Measurements from ENCODE around the gene NFS1.
A peak's percentile ranks its signal among the peaks of the same experiment; 100 is the strongest.

The NFS1 gene

GRCh38 chr20:35630636-35631035 is 68.5 kb downstream of the NFS1 start:
- Histone ChIP-seq H3K27me3 (ENCODE audit: insufficient read depth, low read length, poor library complexity) (no peaks in the 10 kb centered on the region), H3K79me2 (ENCODE audit: insufficient read depth, low read length) (peaks cover 31% of the 10 kb centered on the region), H3K4me1 (ENCODE audit: insufficient read depth, low read length) (no peaks in the 10 kb centered on the region), H3K4me3 (ENCODE audit: low read depth in 1 of 2, low read length in 2 of 2) (no peak overlapping the region), H3K36me3 (ENCODE audit: insufficient read depth, low read length) (peaks cover 71% of the 10 kb centered on the region), H3K27ac (ENCODE audit: low read length) (no peak overlapping the region), H4K20me1 (ENCODE audit: insufficient read depth, low read length) (peaks cover 34% of the 10 kb centered on the region), H3K9me3 (ENCODE audit: insufficient read depth, low read length, severe bottlenecking) (no peaks in the 10 kb centered on the region), H3K9ac (ENCODE audit: low read depth, low read length) (no peak overlapping the region), H2AFZ (ENCODE audit: low read depth, low read length) (no peak overlapping the region), H3K4me2 (ENCODE audit: insufficient read depth, low read length) (no peak overlapping the region)
- TF ChIP-seq EZH2 (IDR thresholded peaks at IDR 0.05; ENCODE audit: borderline replicate concordance, low read depth, low read length, severe bottlenecking) (no peak), CTCF (IDR thresholded peaks at IDR 0.05; ENCODE audit: borderline replicate concordance, extremely low read depth, low read length, poor library complexity, severe bottlenecking) (no peak)
- ATAC-seq (ENCODE audit: insufficient read depth, low read depth) (no peak), DNase-seq (peak; percentile 2)

GRCh38 chr20:35629427-35630145 is 69.6 kb downstream of the NFS1 start:
- no peak for ATAC-seq (ENCODE audit: insufficient read depth, low read depth)
- H4K20me1 ChIP-seq (ENCODE audit: insufficient read depth, low read length), result peaks cover 27% of the 10 kb centered on the region

GRCh38 chr20:35627121-35627520 is 72.0 kb downstream of the NFS1 start:
- no peaks in the 10 kb centered on the region for H3K4me1 ChIP-seq (ENCODE audit: insufficient read depth, low read length)
- ATAC-seq (ENCODE audit: insufficient read depth, low read depth), result no peak
- DNase-seq, result no peak
- H4K20me1 ChIP-seq (ENCODE audit: insufficient read depth, low read length), result peaks cover 12% of the 10 kb centered on the region
- no peak for TF ChIP-seq EZH2 (IDR thresholded peaks at IDR 0.05; ENCODE audit: borderline replicate concordance, low read depth, low read length, severe bottlenecking)
- TF ChIP-seq CTCF (IDR thresholded peaks at IDR 0.05; ENCODE audit: borderline replicate concordance, extremely low read depth, low read length, poor library complexity, severe bottlenecking), result no peak
- peaks cover 69% of the 10 kb centered on the region for H3K36me3 ChIP-seq (ENCODE audit: insufficient read depth, low read length)
- no peaks in the 10 kb centered on the region for H3K9me3 ChIP-seq (ENCODE audit: insufficient read depth, low read length, severe bottlenecking)
- no peak overlapping the region for H3K27ac ChIP-seq (ENCODE audit: low read length)
- H3K4me3 ChIP-seq (ENCODE audit: low read depth in 1 of 2, low read length in 2 of 2), result no peak overlapping the region
- no peaks in the 10 kb centered on the region for H3K27me3 ChIP-seq (ENCODE audit: insufficient read depth, low read length, poor library complexity)
- no peak overlapping the region for H3K4me2 ChIP-seq (ENCODE audit: insufficient read depth, low read length)
- H3K79me2 ChIP-seq (ENCODE audit: insufficient read depth, low read length), result peaks cover 3% of the 10 kb centered on the region
- no peak overlapping the region for H2AFZ ChIP-seq (ENCODE audit: low read depth, low read length)
- no peak overlapping the region for H3K9ac ChIP-seq (ENCODE audit: low read depth, low read length)

More at GRCh38 chr20:35629427-35630145, 69.6 kb downstream of the NFS1 start:
- Histone ChIP-seq H3K4me1 (ENCODE audit: insufficient read depth, low read length) (no peaks in the 10 kb centered on the region), H3K4me2 (ENCODE audit: insufficient read depth, low read length) (no peak overlapping the region), H3K27me3 (ENCODE audit: insufficient read depth, low read length, poor library complexity) (no peaks in the 10 kb centered on the region), H3K9ac (ENCODE audit: low read depth, low read length) (no peak overlapping the region), H3K4me3 (ENCODE audit: low read depth in 1 of 2, low read length in 2 of 2) (no peak overlapping the region), H3K79me2 (ENCODE audit: insufficient read depth, low read length) (peaks cover 22% of the 10 kb centered on the region), H3K27ac (ENCODE audit: low read length) (no peak overlapping the region), H3K36me3 (ENCODE audit: insufficient read depth, low read length) (peaks cover 79% of the 10 kb centered on the region), H3K9me3 (ENCODE audit: insufficient read depth, low read length, severe bottlenecking) (no peaks in the 10 kb centered on the region), H2AFZ (ENCODE audit: low read depth, low read length) (no peak overlapping the region)
- TF ChIP-seq EZH2 (IDR thresholded peaks at IDR 0.05; ENCODE audit: borderline replicate concordance, low read depth, low read length, severe bottlenecking) (no peak), CTCF (IDR thresholded peaks at IDR 0.05; ENCODE audit: borderline replicate concordance, extremely low read depth, low read length, poor library complexity, severe bottlenecking) (no peak)
- no peak for DNase-seq

Measured in DND-41 (cell line).